Fibroblast of lung (primary cell): ENCODE data around the gene HSPG2. TPM values are rescaled to one million over a fixed set of nuclear protein-coding genes. Genes with fewer than 3 reads are reported as not detected.

Experiments
- DNase-seq, 2 donors: peaks; one replicate each; pipeline versions ENCODE4 v3.0.0 to v3.0.0-alpha.2; 2010; ENCODE audit warnings: low read depth in 2 of 2
- H2AFZ ChIP-seq: 2 replicates; pipeline ENCODE4 v1.5.1; 2012; ENCODE audit warnings: low read length, control low read depth, inconsistent platforms
- H3K27ac ChIP-seq: 2 replicates; pipeline ENCODE4 v1.5.1; 2011; ENCODE audit warnings: low read length, control low read depth; ENCODE audit not compliant: insufficient read depth
- H3K27me3 ChIP-seq: 2 replicates; pipeline ENCODE4 v1.5.1; 2011; ENCODE audit warnings: mild to moderate bottlenecking, low read length; ENCODE audit not compliant: control insufficient read depth, insufficient read depth
- H3K36me3 ChIP-seq: 2 replicates; pipeline ENCODE4 v1.5.1; 2011; ENCODE audit warnings: low read length; ENCODE audit not compliant: control insufficient read depth, insufficient read depth
- H3K4me1 ChIP-seq: 2 replicates; pipeline ENCODE4 v1.5.1; 2011; ENCODE audit warnings: low read length; ENCODE audit not compliant: control insufficient read depth, insufficient read depth; ENCODE audit errors: extremely low read depth
- H3K4me2 ChIP-seq: 2 replicates; pipeline ENCODE4 v1.5.1; 2011; ENCODE audit warnings: low read length, control low read depth; ENCODE audit not compliant: insufficient read depth; ENCODE audit errors: extremely low read depth
- H3K4me3 ChIP-seq, 4 experiments: fragments of 200-600 bp in 1 of 4; sonication (generic) in 1 of 4; replicated peaks in 1 of 4; 2 replicates each; pipeline ENCODE4 v1.5.1; 2011 to 2016; ENCODE audit warnings: low read length in 4 of 4, low read depth in 3 of 4, mild to moderate bottlenecking in 3 of 4, control low read depth in 2 of 4, inconsistent platforms in 1 of 4, mixed read lengths in 1 of 4; ENCODE audit not compliant: insufficient read depth in 1 of 4; ENCODE audit errors: control extremely low read depth in 1 of 4
- H3K79me2 ChIP-seq: 2 replicates; pipeline ENCODE4 v1.5.1; 2012; ENCODE audit warnings: mild to moderate bottlenecking, low read length, inconsistent platforms; ENCODE audit not compliant: control insufficient read depth, insufficient read depth
- H3K9ac ChIP-seq: 2 replicates; pipeline ENCODE4 v1.5.1; 2011; ENCODE audit warnings: mild to moderate bottlenecking, low read length, control low read depth; ENCODE audit not compliant: insufficient read depth
- H3K9me3 ChIP-seq: 2 replicates; pipeline ENCODE4 v1.5.1; 2012; ENCODE audit warnings: low read depth, low read length; ENCODE audit not compliant: control insufficient read depth, insufficient read depth
- H4K20me1 ChIP-seq: 2 replicates; pipeline ENCODE4 v1.5.1; 2011; ENCODE audit warnings: low read length; ENCODE audit not compliant: control insufficient read depth, insufficient read depth; ENCODE audit errors: extremely low read depth
- CTCF ChIP-seq, 2 donors: IDR thresholded peaks in 1 of 2; conservative IDR thresholded peaks in 1 of 2; 1 replicate in 1 of 2; 2 replicates in 1 of 2; pipeline ENCODE4 v1.5.1; 2011 to 2012; ENCODE audit warnings: low read length in 2 of 2, control low read depth in 1 of 2, inconsistent platforms in 1 of 2, low read depth in 1 of 2, mild to moderate bottlenecking in 1 of 2
- EZH2 ChIP-seq: IDR thresholded peaks from 2 replicates; pipeline ENCODE4 v1.5.1; 2012; ENCODE audit warnings: low read length, control low read depth, mild to moderate bottlenecking; ENCODE audit errors: missing control alignments
- polyA plus RNA-seq, 2 donors: library from polyadenylated mRNA; depleted of rRNA in 1 of 2; stranded (reverse) in 1 of 2; unstranded in 1 of 2; fragments of >200 nt; gene quantifications; 2 replicates each; pipeline ENCODE4 v1.2.1, GENCODE V29; 2011 to 2012; ENCODE audit warnings: missing spikeins in 1 of 2
- total RNA-seq: library from RNA; depleted of rRNA; stranded (reverse); fragments of >200 nt; gene quantifications from 2 replicates; pipeline ENCODE4 v1.2.1, GENCODE V29; 2014

Gene HSPG2
- total and polyA plus RNA-seq, 2 donors (not counting 1 experiment from before 2014, with no cell fraction given) = 40.7 to 88.4 TPM

GRCh38 chr1:21952786-21953520 is 15.8 kb upstream of the HSPG2 start:
- no peak overlapping the region for H3K4me2 ChIP-seq
- peaks cover 3% of the 10 kb centered on the region for H3K27me3 ChIP-seq
- H3K9me3 ChIP-seq = no peaks in the 10 kb centered on the region
- H4K20me1 ChIP-seq = no peaks in the 10 kb centered on the region
- H2AFZ ChIP-seq = no peak overlapping the region
- no peak overlapping the region for H3K9ac ChIP-seq
- no peaks in the 10 kb centered on the region for H3K79me2 ChIP-seq
- no peak for DNase-seq
- no peak overlapping the region for H3K4me3 ChIP-seq
- H3K27ac ChIP-seq = no peak overlapping the region
- TF ChIP-seq EZH2 (no peak), CTCF (conservative IDR thresholded peaks at IDR 0.05 in 1 of 2, IDR thresholded peaks at IDR 0.05 in 1 of 2; ENCODE audit: low read depth in 1 of 2, low read length in 2 of 2) (no peak)
- H3K4me1 ChIP-seq = peaks cover 4% of the 10 kb centered on the region
- H3K36me3 ChIP-seq = no peaks in the 10 kb centered on the region

GRCh38 chr1:21951226-21951870 is 14.2 kb upstream of the HSPG2 start:
- Histone ChIP-seq H3K27me3 (peaks cover 3% of the 10 kb centered on the region), H2AFZ (no peak overlapping the region), H3K79me2 (no peaks in the 10 kb centered on the region), H3K4me3 (no peak overlapping the region), H3K27ac (no peak overlapping the region), H4K20me1 (no peaks in the 10 kb centered on the region), H3K4me1 (no peaks in the 10 kb centered on the region), H3K4me2 (no peak overlapping the region), H3K36me3 (no peaks in the 10 kb centered on the region), H3K9me3 (no peaks in the 10 kb centered on the region), H3K9ac (no peak overlapping the region)
- DNase-seq = no peak
- TF ChIP-seq CTCF (conservative IDR thresholded peaks at IDR 0.05 in 1 of 2, IDR thresholded peaks at IDR 0.05 in 1 of 2; ENCODE audit: low read depth in 1 of 2, low read length in 2 of 2) = no peak
- no peak for TF ChIP-seq EZH2

- TF ChIP-seq CTCF (conservative IDR thresholded peaks at IDR 0.05 in 1 of 2, IDR thresholded peaks at IDR 0.05 in 1 of 2; ENCODE audit: low read depth in 1 of 2, low read length in 2 of 2) (no peak), EZH2 (no peak)
- H3K27ac ChIP-seq = no peak overlapping the region
- no peak for DNase-seq
- H3K4me3 ChIP-seq = no peak overlapping the region
- no peaks in the 10 kb centered on the region for H3K36me3 ChIP-seq
- no peaks in the 10 kb centered on the region for H3K79me2 ChIP-seq
- H2AFZ ChIP-seq = no peak overlapping the region
- peaks cover 3% of the 10 kb centered on the region for H3K27me3 ChIP-seq
- H4K20me1 ChIP-seq = no peaks in the 10 kb centered on the region
- no peaks in the 10 kb centered on the region for H3K9me3 ChIP-seq
- H3K4me1 ChIP-seq = no peaks in the 10 kb centered on the region
- H3K9ac ChIP-seq = no peak overlapping the region
- no peak overlapping the region for H3K4me2 ChIP-seq
These were observed 13.6 kb upstream of the HSPG2 start for GRCh38 chr1:21950734-21951133.
